OCI-LY1 (cell line): ENCODE measurements around the gene AFAP1L2.

Experiments
- EZH2 ChIP-seq: fragments of 200-600 bp; sonication (generic), shearing (Covaris generic); IDR thresholded peaks from 2 replicates; pipeline ENCODE4 v1.8.0; 2017; ENCODE audit warnings: borderline replicate concordance, mixed run types, mild to moderate bottlenecking, antibody characterized with exemption, low read length, moderate library complexity, mixed read lengths
- TF ChIP-seq, protein P1 (sequence below): fragments of 200-600 bp; sonication (generic), shearing (Covaris generic); IDR thresholded peaks from 2 replicates; pipeline ENCODE4 v1.5.1; 2017; ENCODE audit warnings: mild to moderate bottlenecking, antibody characterized with exemption, low read length, moderate library complexity, mixed read lengths

DNA sequence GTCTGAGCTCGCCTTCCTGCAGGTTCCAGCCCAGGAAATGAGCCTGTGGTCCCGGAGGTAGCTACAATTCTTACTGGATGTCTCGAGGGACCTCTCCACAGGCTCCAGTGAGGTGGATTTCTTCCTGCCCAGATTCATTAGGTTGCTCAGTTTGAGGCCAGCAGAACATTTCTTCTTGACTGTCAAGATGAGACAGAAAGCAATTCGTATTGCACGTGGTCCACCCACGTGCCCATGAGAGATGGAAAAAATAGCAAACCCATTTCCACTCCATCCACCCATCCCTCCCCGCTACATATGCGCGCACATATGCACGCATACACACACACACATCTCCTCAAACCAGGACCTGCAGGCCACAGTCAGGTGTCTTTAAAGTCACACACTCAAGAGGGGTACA is 96.6 kb downstream of the AFAP1L2 start:
- TF ChIP-seq, protein P1, sequence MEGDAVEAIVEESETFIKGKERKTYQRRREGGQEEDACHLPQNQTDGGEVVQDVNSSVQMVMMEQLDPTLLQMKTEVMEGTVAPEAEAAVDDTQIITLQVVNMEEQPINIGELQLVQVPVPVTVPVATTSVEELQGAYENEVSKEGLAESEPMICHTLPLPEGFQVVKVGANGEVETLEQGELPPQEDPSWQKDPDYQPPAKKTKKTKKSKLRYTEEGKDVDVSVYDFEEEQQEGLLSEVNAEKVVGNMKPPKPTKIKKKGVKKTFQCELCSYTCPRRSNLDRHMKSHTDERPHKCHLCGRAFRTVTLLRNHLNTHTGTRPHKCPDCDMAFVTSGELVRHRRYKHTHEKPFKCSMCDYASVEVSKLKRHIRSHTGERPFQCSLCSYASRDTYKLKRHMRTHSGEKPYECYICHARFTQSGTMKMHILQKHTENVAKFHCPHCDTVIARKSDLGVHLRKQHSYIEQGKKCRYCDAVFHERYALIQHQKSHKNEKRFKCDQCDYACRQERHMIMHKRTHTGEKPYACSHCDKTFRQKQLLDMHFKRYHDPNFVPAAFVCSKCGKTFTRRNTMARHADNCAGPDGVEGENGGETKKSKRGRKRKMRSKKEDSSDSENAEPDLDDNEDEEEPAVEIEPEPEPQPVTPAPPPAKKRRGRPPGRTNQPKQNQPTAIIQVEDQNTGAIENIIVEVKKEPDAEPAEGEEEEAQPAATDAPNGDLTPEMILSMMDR = no peak
- TF ChIP-seq EZH2 = no peak
